ENCODE data around the gene SUCLG2.

SUCLG2 gene

DNA sequence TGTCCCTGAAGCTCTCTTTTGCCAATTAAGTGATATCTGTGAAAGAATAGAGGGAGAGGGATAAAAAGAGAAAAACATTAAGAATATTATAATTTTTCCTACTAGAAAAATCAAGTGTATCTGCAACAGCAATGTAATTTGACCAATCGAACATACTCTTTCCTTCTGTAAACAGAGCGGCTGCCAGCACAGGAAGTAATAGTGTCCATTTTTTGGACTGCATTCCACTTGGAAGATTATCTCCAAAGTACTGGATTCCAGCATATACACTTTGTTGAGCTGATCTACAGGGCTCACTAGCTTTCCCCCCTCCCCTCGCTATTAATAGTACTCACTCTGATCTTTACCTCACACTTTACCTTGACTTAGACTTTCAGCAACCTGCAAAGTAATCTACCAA, 90.4 kb downstream of the SUCLG2 start:
- H3K27ac ChIP-seq = no peak overlapping the region
- TF ChIP-seq, protein P1, sequence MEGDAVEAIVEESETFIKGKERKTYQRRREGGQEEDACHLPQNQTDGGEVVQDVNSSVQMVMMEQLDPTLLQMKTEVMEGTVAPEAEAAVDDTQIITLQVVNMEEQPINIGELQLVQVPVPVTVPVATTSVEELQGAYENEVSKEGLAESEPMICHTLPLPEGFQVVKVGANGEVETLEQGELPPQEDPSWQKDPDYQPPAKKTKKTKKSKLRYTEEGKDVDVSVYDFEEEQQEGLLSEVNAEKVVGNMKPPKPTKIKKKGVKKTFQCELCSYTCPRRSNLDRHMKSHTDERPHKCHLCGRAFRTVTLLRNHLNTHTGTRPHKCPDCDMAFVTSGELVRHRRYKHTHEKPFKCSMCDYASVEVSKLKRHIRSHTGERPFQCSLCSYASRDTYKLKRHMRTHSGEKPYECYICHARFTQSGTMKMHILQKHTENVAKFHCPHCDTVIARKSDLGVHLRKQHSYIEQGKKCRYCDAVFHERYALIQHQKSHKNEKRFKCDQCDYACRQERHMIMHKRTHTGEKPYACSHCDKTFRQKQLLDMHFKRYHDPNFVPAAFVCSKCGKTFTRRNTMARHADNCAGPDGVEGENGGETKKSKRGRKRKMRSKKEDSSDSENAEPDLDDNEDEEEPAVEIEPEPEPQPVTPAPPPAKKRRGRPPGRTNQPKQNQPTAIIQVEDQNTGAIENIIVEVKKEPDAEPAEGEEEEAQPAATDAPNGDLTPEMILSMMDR (conservative IDR thresholded peaks at IDR 0.05) = no peak

DNA sequence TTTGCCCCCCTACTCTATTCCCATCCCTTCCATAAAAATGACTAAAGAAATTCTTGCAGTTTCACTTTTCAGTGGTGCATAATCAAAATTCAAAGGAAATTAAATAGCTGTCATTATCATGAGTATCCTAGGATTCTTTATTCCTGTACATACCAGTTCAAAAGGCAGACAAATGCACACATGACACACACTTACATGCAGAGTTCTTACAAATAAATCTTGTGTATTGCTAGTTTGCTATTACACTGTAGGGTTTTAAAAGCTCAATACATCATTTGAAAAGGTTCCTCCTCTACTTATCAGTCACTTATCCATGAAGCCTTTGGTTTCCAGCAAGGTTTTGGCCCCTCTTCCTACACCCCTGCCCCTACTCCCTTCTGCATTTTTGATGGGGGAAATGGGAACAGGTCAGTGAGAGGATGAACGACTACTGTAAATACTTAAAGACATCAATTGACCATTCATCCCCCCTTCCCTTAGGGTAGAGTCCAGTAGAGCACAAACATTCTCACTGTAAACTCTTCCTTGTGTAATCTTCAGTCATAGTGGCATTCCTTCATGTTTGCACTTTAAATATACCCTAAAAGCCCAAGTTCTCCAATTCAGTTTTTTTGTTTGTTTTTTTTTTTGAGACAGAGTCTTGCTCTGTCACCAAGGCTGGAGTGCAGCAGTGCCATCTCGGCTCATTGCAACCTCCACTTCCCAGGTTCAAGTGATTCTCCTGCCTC, 92.6 kb downstream of the SUCLG2 start:
- H3K27ac ChIP-seq = no peak overlapping the region

DNA sequence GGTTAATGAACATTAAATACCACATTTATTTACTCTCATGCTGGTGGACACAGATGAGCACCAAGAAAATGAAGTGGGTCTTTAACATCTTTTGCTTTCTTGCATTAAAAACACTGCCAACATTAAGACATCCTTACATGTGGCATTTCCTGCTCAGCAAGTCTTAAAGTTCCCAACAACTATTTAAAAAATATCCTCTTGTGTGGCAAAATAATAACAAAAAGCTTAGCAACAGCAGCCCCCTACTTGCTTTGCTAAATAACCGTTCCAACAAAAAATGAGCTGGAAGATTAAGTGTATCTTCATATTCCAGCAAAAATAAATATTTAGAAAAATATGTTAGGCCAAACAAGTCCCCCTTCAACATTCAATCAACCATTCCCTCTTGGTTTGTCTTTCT, 93.1 kb downstream of the SUCLG2 start:
- H3K27ac ChIP-seq = no peak overlapping the region
- TF ChIP-seq, protein P1 (conservative IDR thresholded peaks at IDR 0.05) = no peak
- no peak for TF ChIP-seq ZFX (IDR thresholded peaks at IDR 0.05)

More for the DNA sequence above, 92.6 kb downstream of the SUCLG2 start:
- TF ChIP-seq, protein P1 (conservative IDR thresholded peaks at IDR 0.05) = no peak
- TF ChIP-seq ZFX (IDR thresholded peaks at IDR 0.05) = no peak

DNA sequence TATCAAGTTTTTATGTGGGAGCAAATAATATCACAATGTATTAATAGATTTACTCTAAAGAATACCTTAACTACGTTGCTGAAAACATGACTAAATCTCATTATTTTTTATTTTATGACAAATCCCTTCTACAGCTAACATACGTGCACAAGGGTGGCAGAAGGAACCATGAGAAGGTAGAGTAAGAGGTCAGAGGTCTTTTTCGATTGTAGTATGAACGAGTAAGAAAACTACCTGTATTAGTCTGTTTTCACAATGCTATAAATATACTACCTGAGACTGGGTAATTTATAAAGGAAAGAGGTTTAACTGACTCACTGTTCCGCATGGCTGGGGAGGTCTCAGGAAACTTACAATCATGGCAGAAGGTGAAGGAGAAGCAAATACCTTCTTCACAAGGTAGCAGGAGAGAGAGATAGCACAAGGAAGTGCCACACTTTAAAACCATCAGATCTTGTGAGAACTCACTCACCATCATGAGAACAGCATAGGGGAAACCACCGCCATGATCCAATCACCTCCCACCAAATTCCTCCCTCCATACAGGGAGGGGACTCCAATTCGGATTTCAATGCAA, 95.3 kb downstream of the SUCLG2 start:
- TF ChIP-seq ZFX (IDR thresholded peaks at IDR 0.05) = no peak
- no peak overlapping the region for H3K27ac ChIP-seq

DNA sequence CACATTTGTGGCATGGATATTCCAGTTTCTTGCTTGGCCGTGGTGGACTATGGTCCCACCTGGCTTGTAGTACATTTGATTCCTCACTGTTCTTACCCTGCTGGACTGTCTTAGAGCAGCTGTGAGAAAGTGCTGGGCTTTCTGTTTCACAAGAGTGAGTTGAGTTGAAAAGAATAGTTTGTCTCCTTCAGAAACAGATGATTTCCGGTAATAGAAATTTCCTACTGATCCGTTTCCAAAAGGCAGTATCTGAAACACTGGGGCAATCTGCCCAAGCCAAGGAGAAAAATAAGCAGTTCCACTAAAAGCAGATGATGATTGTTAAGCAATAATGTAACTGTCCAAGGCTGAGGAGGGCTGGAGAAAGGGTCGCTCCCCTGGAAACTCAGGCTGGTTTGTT, 96.0 kb downstream of the SUCLG2 start:
- H3K27ac ChIP-seq = no peak overlapping the region
- TF ChIP-seq, protein P1 (conservative IDR thresholded peaks at IDR 0.05) = no peak
- TF ChIP-seq ZFX (IDR thresholded peaks at IDR 0.05) = no peak

DNA sequence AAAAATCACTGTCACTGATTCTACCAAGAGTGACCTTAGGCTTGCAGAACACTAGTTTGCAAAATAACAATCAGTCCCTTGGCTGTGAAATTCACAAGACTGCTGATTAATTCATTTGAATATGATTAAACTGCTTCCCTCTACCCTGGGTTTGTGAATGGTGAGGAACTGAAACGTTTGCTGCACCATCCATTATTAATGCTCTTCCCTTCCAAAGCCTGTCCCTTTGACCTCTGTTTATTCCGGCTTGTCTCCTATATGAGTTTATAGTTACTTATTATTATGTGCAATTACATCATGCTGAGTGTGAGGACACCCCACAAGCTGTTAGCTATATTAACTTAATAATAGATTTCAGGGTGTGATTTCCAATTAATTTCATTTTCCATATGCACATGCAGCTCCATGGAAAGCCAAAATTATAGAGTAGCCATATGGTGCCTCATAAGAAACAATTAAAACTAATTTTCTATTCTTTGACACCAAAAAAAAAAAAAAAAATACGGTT, 96.5 kb downstream of the SUCLG2 start:
- TF ChIP-seq, protein P1 (conservative IDR thresholded peaks at IDR 0.05) = no peak
- no peak for TF ChIP-seq ZFX (IDR thresholded peaks at IDR 0.05)
- no peak overlapping the region for H3K27ac ChIP-seq

DNA sequence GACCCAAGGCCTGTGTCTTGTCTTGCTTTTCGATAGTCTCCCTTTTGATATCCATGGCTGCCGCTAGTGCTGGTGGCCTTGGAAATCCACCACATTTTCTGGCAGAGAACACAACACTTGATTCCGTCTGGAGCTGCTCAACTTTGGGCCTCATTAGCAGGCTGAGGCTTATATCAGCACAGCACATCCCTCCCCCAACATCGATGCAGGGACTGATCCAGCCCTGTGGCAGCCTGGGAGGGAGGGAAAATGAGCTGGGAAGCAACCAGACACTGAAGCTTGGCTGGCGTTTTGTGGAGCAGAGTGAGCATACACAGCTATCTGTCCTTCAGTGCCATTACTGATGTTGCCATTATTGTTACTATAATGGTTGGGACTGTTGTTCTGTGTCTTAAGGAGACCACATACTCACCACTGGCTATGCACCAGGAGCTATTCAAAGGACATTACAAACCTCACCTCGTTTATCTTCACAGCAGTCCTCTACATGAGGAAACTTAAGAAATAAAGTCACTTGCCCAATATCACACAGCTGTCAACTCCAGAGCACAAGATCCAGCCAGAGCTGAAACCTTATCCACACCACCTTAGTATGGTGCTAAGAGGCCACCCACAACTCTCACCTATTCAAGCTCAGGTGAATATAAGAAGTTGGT, 102.9 kb downstream of the SUCLG2 start:
- no peak for TF ChIP-seq ZFX (IDR thresholded peaks at IDR 0.05)
- TF ChIP-seq, protein P1 (conservative IDR thresholded peaks at IDR 0.05) = no peak
- H3K27ac ChIP-seq = no peak overlapping the region

All from C4-2B (cell line).